SK-MEL-5 (cell line): ENCODE measurements around the gene SNX10. TPM values are rescaled to one million over a fixed set of nuclear protein-coding genes. Genes with fewer than 3 reads are reported as not detected.
A peak's percentile ranks its signal among the peaks of the same experiment; 100 is the strongest.

Experiments
- DNase-seq: peaks from one replicate; pipeline ENCODE4 v3.0.0-alpha.2; 2016; ENCODE audit warnings: low read depth, low spot score
- in situ Hi-C: cut with HindIII; loops from 2 replicates; pipeline ENCODE4 v1.10.0; 2016; ENCODE audit warnings: low sequenced_read_pairs, high pct_unique_total_duplicates, low pct_unique_long_range_greater_than_20kb
- total RNA-seq: library from RNA; depleted of rRNA; stranded (reverse); fragments of >200 nt; shearing (Covaris generic); gene quantifications from 2 replicates; pipeline ENCODE4 v1.2.3, GENCODE V29; 2014

The SNX10 gene
- total RNA-seq, 1 experiment from 2014 or later: 203 TPM

- DNase-seq: peak; percentile 74
- in situ Hi-C loops: no loop called here
Measured at GRCh38 chr7:26292768-26293560, 1.3 kb downstream of the SNX10 start.

- DNase-seq: no peak
- in situ Hi-C loops: no loop called here
Measured at GRCh38 chr7:26293569-26294308, 2.1 kb downstream of the SNX10 start.

GRCh38 chr7:26295015-26295414 is 3.4 kb downstream of the SNX10 start:
- in situ Hi-C loops: no loop called here
- DNase-seq: no peak

GRCh38 chr7:26295586-26295985 is 3.9 kb downstream of the SNX10 start:
- in situ Hi-C loops: no loop called here
- DNase-seq: no peak

GRCh38 chr7:26298472-26299058 is 6.9 kb downstream of the SNX10 start:
- in situ Hi-C loops: no loop called here
- no peak for DNase-seq

GRCh38 chr7:26305090-26305868 is 13.6 kb downstream of the SNX10 start:
- in situ Hi-C loops: no loop called here
- no peak for DNase-seq

GRCh38 chr7:26305869-26306665 is 14.4 kb downstream of the SNX10 start:
- in situ Hi-C loops: no loop called here

GRCh38 chr7:26306790-26307189 is 15.1 kb downstream of the SNX10 start:
- in situ Hi-C loops: no loop called here

More at GRCh38 chr7:26305869-26306665, 14.4 kb downstream of the SNX10 start:
- DNase-seq: no peak

GRCh38 chr7:26307226-26307625 is 15.6 kb downstream of the SNX10 start:
- in situ Hi-C loops: no loop called here
- DNase-seq: peak; percentile 76

More at GRCh38 chr7:26306790-26307189, 15.1 kb downstream of the SNX10 start:
- DNase-seq: no peak

GRCh38 chr7:26307791-26308190 is 16.1 kb downstream of the SNX10 start:
- DNase-seq: no peak
- in situ Hi-C loops: no loop called here

GRCh38 chr7:26308551-26308950 is 16.9 kb downstream of the SNX10 start:
- DNase-seq: no peak
- in situ Hi-C loops: no loop called here

- no peak for DNase-seq
- in situ Hi-C loops: no loop called here
Measured at GRCh38 chr7:26309089-26309488, 17.4 kb downstream of the SNX10 start.

GRCh38 chr7:26311798-26312197 is 20.1 kb downstream of the SNX10 start:
- in situ Hi-C loops: no loop called here
- no peak for DNase-seq

GRCh38 chr7:26317211-26317610 is 25.5 kb downstream of the SNX10 start:
- no peak for DNase-seq
- in situ Hi-C loops: no loop called here

- in situ Hi-C loops: no loop called here
- DNase-seq: peak; percentile 76
Measured at GRCh38 chr7:26318921-26319320, 27.3 kb downstream of the SNX10 start.

- no peak for DNase-seq
- in situ Hi-C loops: no loop called here
Measured at GRCh38 chr7:26319636-26320035, 28.0 kb downstream of the SNX10 start.

- no peak for DNase-seq
- in situ Hi-C loops: no loop called here
Measured at GRCh38 chr7:26320878-26321277, 29.2 kb downstream of the SNX10 start.
